B cell (primary cell): ENCODE results near the gene DPYD. TPM values are rescaled to one million over a fixed set of nuclear protein-coding genes. Genes with fewer than 3 reads are reported as not detected.

Experiments
- ATAC-seq: fragments of 200-7000 bp; cut with Tn5 transposase; one replicate; pipeline ENCODE4 v1.10.0; 2021; ENCODE audit warnings: low read depth, mild to moderate bottlenecking, moderate number of reproducible peaks, moderate library complexity
- CTCF ChIA-PET: fragments of 350-600 bp; sonication (Branson Sonifier 250); formaldehyde crosslinking; loops from one replicate; lab custom pipeline; 2021; ENCODE audit warnings: antibody characterized with exemption, inconsistent platforms; lab: Charles Lee
- POLR2A ChIA-PET: fragments of 350-600 bp; sonication (Branson Sonifier 250); formaldehyde crosslinking; loops from one replicate; lab custom pipeline; 2021; ENCODE audit warnings: antibody characterized with exemption; lab: Charles Lee
- DNase-seq: peaks from one replicate; pipeline ENCODE4 v3.0.0; 2013
- H2AFZ ChIP-seq: 2 replicates; pipeline ENCODE4 v1.6.1; 2012; ENCODE audit warnings: mild to moderate bottlenecking, low read depth, low read length; ENCODE audit not compliant: insufficient read depth, poor library complexity, severe bottlenecking
- H3K27ac ChIP-seq, 2 donors: 1 replicate in 1 of 2; 2 replicates in 1 of 2; pipeline ENCODE4 v1.5.1; 2012 to 2013; ENCODE audit warnings: low read length in 2 of 2, mild to moderate bottlenecking in 2 of 2, moderate library complexity in 1 of 2
- H3K27me3 ChIP-seq, 4 experiments: fragments of 200-600 bp in 1 of 4; sonication (generic) in 1 of 4; replicated peaks in 1 of 4; 1 replicate in 2 of 4; 2 replicates in 2 of 4; pipeline versions ENCODE4 v1.6.1 to v1.7.0; 2013 to 2016; ENCODE audit warnings: low read length in 3 of 4, mild to moderate bottlenecking in 2 of 4, mixed read lengths in 1 of 4, moderate library complexity in 1 of 4; ENCODE audit not compliant: insufficient read depth in 4 of 4, control insufficient read depth in 3 of 4; ENCODE audit errors: control extremely low read depth in 1 of 4
- H3K36me3 ChIP-seq, 2 experiments: replicated peaks in 1 of 2; 1 replicate in 1 of 2; 2 replicates in 1 of 2; pipeline versions ENCODE4 v1.6.1 to v1.7.1; 2013; ENCODE audit warnings: low read length in 1 of 2; ENCODE audit not compliant: insufficient read depth in 2 of 2, control insufficient read depth in 1 of 2; ENCODE audit errors: control extremely low read depth in 1 of 2, extremely low read depth in 1 of 2
- H3K4me1 ChIP-seq, 2 donors: fragments of 200-600 bp in 1 of 2; sonication (generic) in 1 of 2; 1 replicate in 1 of 2; 2 replicates in 1 of 2; pipeline versions ENCODE4 v1.5.1 to v1.6.1; 2013 to 2017; ENCODE audit warnings: low read length in 2 of 2; ENCODE audit not compliant: control insufficient read depth in 2 of 2, insufficient read depth in 2 of 2
- H3K4me2 ChIP-seq: replicated peaks from 2 replicates; pipeline ENCODE3; 2012; ENCODE audit warnings: mild to moderate bottlenecking, low read depth, low read length; ENCODE audit not compliant: poor library complexity, severe bottlenecking
- H3K4me3 ChIP-seq, 5 experiments: fragments of 200-600 bp in 1 of 5; sonication (generic) in 1 of 5; 1 replicate in 3 of 5; 2 replicates in 2 of 5; pipeline versions ENCODE4 v1.5.1 to v1.7.0; 2011 to 2016; ENCODE audit warnings: low read length in 4 of 5, mild to moderate bottlenecking in 4 of 5, low read depth in 2 of 5, control low read depth in 1 of 5, moderate library complexity in 1 of 5; ENCODE audit not compliant: insufficient read depth in 1 of 5; ENCODE audit errors: control extremely low read depth in 1 of 5, extremely low read depth in 1 of 5
- H3K79me2 ChIP-seq: fragments of 200-600 bp; sonication (generic); one replicate; pipeline ENCODE4 v1.6.0; 2016; ENCODE audit warnings: low read length; ENCODE audit not compliant: control insufficient read depth, insufficient read depth
- H3K9ac ChIP-seq: fragments of 200-600 bp; sonication (generic); 2 replicates; pipeline ENCODE4 v1.6.1; 2017; ENCODE audit warnings: mild to moderate bottlenecking, low read length, moderate library complexity
- H3K9me3 ChIP-seq, 3 donors: one replicate each; pipeline versions ENCODE4 v1.6.1 to v1.7.1; 2013; ENCODE audit warnings: low read length in 2 of 3; ENCODE audit not compliant: control insufficient read depth in 2 of 3, insufficient read depth in 1 of 3; ENCODE audit errors: control extremely low read depth in 1 of 3
- H4K20me1 ChIP-seq: 2 replicates; pipeline ENCODE4 v1.6.0; 2012; ENCODE audit warnings: mild to moderate bottlenecking, low read length; ENCODE audit not compliant: insufficient read depth, control insufficient read depth, poor library complexity, severe bottlenecking
- H3K27ac Mint-ChIP-seq: one replicate; pipeline ENCODE4 v1.8.0; 2021; ENCODE audit warnings: mixed read lengths
- H3K27me3 Mint-ChIP-seq: one replicate; pipeline ENCODE4 v1.8.0; 2021; ENCODE audit warnings: mixed read lengths
- H3K4me1 Mint-ChIP-seq: one replicate; pipeline ENCODE4 v1.8.0; 2021; ENCODE audit warnings: mixed read lengths
- H3K4me3 Mint-ChIP-seq: one replicate; pipeline ENCODE4 v1.8.0; 2021; ENCODE audit warnings: mixed read lengths
- H3K9me3 Mint-ChIP-seq: one replicate; pipeline ENCODE4 v1.8.0; 2022; ENCODE audit warnings: mixed read lengths; ENCODE audit not compliant: insufficient read depth
- EZH2 ChIP-seq: IDR thresholded peaks from 2 replicates; pipeline ENCODE4 v1.6.1; 2012; ENCODE audit warnings: borderline replicate concordance, low read depth, mild to moderate bottlenecking, moderate library complexity, low read length; ENCODE audit not compliant: insufficient read depth, poor library complexity, severe bottlenecking
- WGBS: methylation state at CpG from one replicate; pipeline ENCODE4 v1.1.5; 2013; ENCODE audit warnings: missing lambda C conversion rate; ENCODE audit not compliant: insufficient coverage; 5-methylcytosine and 5-hydroxymethylcytosine counted together
- intact Hi-C: fragments of 100-400 bp; cut with micrococcal nuclease; formaldehyde crosslinking; loops from one replicate; pipeline ENCODE4 v1.10.0; 2022
- polyA plus RNA-seq: library from polyadenylated mRNA; depleted of rRNA; stranded (reverse); fragments of >200 nt; gene quantifications from 2 replicates; pipeline ENCODE4 v1.2.3, GENCODE V29; 2012
- total RNA-seq, 2 donors: library from RNA; stranded (reverse); fragments of 120-200 nt in 1 of 2; gene quantifications; 1 replicate in 1 of 2; 2 replicates in 1 of 2; pipeline versions ENCODE4 v1.2.3 to v1.2.4, GENCODE V29; 2013 to 2022
- TF ChIP-seq, protein P1 (sequence below): fragments of 200-600 bp; IDR thresholded peaks from one replicate; pipeline ENCODE4 v1.8.0; 2022; ENCODE audit warnings: antibody characterized with exemption, mild to moderate bottlenecking

The DPYD gene
- total and polyA plus RNA-seq, 2 donors (not counting 1 experiment from before 2014, with no cell fraction given): 4.2 to 19.0 TPM

DNA sequence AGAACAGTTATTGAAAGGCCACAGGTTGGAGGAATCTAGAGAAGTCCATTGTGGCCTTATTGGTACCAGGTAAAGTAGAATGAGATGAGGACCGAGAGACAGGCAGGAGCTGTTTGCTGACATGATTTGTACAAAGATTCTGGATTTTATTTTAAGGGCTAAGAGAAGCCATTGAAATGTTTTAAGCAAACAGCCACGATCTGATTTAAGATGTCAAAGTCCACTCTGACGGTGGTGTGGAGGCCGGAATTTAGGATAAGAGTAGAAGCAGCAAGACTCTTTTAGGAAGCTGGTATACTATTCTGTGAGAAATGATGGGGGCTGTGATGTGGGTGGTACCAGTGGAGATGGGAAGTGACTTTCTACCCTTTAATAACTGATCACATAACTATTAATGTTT is 418.5 kb downstream of the DPYD start:
- Mint-ChIP-seq H3K4me1 (peaks cover 7% of the 10 kb centered on the region), H3K4me3 (no peak overlapping the region), H3K27me3 (no peaks in the 10 kb centered on the region), H3K9me3 (no peaks in the 10 kb centered on the region), H3K27ac (no peak overlapping the region)
- no peaks in the 10 kb centered on the region for H4K20me1 ChIP-seq
- no peak overlapping the region for H3K4me3 ChIP-seq
- H3K9ac ChIP-seq: no peak overlapping the region
- no peak overlapping the region for H2AFZ ChIP-seq
- CTCF ChIA-PET: no interaction called here
- intact Hi-C loops: no loop called here
- H3K4me1 ChIP-seq: peaks cover 0 to 4% of the 10 kb centered on the region in 2 donors
- H3K27me3 ChIP-seq: no peaks in the 10 kb centered on the region
- POLR2A ChIA-PET: no interaction called here
- WGBS: 91% methylated on average over 4 of the region's 4 CpGs
- ATAC-seq (no peak), DNase-seq (no peak)
- H3K4me2 ChIP-seq: no peak overlapping the region
- H3K27ac ChIP-seq: no peak overlapping the region
- TF ChIP-seq, protein P1, sequence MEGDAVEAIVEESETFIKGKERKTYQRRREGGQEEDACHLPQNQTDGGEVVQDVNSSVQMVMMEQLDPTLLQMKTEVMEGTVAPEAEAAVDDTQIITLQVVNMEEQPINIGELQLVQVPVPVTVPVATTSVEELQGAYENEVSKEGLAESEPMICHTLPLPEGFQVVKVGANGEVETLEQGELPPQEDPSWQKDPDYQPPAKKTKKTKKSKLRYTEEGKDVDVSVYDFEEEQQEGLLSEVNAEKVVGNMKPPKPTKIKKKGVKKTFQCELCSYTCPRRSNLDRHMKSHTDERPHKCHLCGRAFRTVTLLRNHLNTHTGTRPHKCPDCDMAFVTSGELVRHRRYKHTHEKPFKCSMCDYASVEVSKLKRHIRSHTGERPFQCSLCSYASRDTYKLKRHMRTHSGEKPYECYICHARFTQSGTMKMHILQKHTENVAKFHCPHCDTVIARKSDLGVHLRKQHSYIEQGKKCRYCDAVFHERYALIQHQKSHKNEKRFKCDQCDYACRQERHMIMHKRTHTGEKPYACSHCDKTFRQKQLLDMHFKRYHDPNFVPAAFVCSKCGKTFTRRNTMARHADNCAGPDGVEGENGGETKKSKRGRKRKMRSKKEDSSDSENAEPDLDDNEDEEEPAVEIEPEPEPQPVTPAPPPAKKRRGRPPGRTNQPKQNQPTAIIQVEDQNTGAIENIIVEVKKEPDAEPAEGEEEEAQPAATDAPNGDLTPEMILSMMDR: no peak
- H3K79me2 ChIP-seq: no peaks in the 10 kb centered on the region
- no peaks in the 10 kb centered on the region for H3K36me3 ChIP-seq
- no peaks in the 10 kb centered on the region for H3K9me3 ChIP-seq

DNA sequence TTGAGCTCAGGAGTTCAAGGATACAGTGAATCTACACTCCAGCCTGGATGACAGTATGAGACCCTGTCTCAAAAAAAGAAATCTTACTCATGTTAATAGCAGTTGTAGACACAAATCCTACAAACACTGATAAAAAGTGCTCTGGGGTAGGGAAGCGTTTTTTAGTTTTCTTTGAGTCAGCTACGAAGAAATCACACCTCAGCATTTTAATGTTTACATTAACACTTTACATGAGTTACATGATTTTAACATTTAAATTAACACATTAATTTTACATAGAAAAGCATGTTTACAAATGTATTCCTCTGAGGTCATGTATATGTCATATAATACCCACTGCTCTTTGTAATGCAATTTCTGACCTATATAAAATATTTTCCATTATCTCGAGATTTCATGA is 419.2 kb downstream of the DPYD start:
- no peaks in the 10 kb centered on the region for H3K9me3 ChIP-seq
- H2AFZ ChIP-seq: no peak overlapping the region
- ATAC-seq (no peak), DNase-seq (no peak)
- POLR2A ChIA-PET: no interaction called here
- no peak overlapping the region for H3K4me3 Mint-ChIP-seq
- no peaks in the 10 kb centered on the region for H3K9me3 Mint-ChIP-seq
- CTCF ChIA-PET: no interaction called here
- no CpG with 5 or more reads among the region's 3 CpGs for WGBS
- no peak overlapping the region for H3K27ac Mint-ChIP-seq
- H3K36me3 ChIP-seq: no peaks in the 10 kb centered on the region
- H3K79me2 ChIP-seq: no peaks in the 10 kb centered on the region
- peaks cover 0 to 4% of the 10 kb centered on the region in 2 donors for H3K4me1 ChIP-seq
- no peak overlapping the region for H3K9ac ChIP-seq
- H3K4me2 ChIP-seq: no peak overlapping the region
- H3K27me3 ChIP-seq: no peaks in the 10 kb centered on the region
- H3K4me1 Mint-ChIP-seq: peaks cover 7% of the 10 kb centered on the region
- H3K27ac ChIP-seq: no peak overlapping the region
- H4K20me1 ChIP-seq: no peaks in the 10 kb centered on the region
- no peaks in the 10 kb centered on the region for H3K27me3 Mint-ChIP-seq
- TF ChIP-seq, protein P1: no peak
- no peak for TF ChIP-seq EZH2
- no peak overlapping the region for H3K4me3 ChIP-seq
- intact Hi-C loops: no loop called here
